ENCODE data around the gene IDUA.
"Not testable (repeated sequence)": the region's sequence is repeated elsewhere in the genome, so short reads cannot be mapped to it uniquely, and the experiment has no call there.

Gene IDUA

DNA sequence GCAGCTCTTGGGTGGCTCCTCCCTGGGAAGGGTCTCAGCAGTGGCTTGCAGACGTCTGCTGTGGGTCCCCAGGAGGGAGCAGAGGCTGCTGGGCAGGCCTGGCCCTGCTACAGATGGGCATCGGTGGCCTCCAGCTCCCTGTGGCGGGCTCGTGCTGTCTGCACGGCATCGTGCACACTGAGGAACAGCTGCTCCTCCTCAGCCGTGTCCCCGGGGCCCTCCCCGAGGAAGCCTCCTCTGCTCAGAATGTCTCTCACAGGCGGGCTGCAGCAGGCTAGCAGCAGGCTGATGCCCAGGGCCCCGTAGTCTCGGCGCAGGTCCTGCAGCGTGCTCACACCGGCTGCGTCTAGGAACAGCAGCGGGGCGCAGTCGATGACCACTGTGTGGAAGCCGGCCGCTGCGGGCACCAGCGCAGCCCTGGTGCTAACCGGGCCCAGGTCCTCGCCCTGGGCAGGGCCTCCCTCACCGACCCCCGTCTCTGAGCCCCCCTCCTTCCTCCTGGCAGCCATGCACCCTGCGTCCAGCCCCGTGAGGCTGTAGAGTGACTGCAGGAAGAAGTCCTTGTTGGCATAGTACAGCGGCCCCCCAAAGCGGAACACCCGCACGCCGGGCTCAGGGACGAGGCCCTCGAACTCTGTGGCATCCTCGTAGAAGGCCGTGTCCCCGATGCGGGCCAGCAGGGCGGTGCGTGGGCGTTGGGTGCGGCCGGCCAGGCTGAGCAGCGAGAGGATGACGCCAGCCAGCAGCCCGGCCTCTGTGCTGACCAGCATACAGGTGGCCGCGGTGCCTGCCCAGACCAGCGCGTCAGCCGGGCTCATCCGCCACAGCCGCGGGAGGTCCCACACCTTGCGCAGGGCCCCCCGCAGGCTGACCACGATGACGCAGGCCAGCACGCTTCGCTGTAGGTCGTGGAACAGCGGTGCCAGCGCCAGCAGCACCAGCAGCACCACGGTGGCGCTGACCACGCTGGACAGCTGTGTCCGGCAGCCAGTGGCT, 2.2 kb downstream of the IDUA start:
- no peak for DNase-seq

DNA sequence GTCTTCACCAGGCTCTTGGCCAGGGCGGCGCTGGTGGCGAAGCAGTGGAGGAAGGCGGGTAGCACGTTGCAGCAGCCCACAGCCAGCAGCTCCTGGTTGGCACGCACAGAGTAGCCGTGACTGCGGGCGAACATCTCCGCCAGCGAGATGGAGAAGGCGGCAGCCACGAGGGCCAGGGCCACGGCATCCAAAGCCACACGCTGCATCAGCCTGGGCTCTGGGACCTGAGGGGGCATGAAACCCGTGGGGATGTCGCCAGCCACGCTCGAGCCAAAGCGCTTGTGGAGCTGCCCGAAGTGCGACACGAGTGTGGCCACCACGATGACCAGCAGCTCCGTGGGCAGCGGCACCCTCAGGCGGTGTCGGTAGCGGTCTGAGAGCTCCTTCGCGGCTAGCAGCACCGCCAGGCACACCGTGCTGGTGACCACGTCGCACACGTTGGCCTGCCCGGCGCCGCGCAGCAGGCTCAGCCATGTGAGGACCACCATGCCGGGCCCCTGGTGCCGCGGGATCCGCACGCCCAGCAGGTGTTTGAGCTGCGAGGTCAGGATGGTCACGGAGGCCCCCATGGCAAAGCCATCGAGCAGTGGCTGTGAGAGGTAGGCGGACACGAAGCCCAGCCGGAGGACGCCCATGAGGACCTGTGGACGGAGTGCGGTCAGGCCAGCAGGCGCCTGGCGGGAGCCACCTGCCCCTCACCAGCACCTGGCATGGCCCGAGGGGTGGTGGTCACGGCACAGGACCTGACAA, 3.1 kb downstream of the IDUA start:
- DNase-seq, result no peak

DNA sequence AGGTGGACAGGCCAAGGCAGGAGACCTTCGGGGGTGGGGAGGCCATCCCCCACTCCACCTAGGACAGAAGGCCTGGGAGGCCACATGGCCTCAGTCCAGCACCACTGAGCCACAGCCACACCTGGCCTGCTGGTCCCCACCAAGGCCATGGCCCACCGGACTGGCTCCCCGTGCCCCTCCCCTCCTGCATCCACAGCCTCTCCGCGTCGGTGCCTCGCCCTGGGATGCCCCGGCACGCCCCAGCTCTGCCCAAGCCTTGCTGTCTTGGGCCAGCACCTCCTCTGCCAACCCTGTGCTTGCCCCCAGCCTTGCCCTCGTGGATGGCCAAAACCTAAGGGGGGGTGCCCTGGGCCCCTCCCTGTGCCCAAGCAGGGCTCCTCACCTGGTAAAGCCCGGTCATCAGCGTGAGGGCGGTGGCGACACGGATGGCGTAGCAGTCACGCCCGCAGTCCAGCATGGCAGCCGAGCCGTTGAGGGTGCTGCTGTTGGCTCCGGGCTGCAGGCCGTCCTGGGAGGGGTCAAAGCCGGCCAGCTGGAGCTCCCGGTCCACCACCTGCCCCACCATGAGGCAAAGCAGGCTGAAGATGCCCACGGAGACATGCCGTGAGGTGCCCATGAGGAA, 4.0 kb downstream of the IDUA start:
- DNase-seq, result no peak

DNA sequence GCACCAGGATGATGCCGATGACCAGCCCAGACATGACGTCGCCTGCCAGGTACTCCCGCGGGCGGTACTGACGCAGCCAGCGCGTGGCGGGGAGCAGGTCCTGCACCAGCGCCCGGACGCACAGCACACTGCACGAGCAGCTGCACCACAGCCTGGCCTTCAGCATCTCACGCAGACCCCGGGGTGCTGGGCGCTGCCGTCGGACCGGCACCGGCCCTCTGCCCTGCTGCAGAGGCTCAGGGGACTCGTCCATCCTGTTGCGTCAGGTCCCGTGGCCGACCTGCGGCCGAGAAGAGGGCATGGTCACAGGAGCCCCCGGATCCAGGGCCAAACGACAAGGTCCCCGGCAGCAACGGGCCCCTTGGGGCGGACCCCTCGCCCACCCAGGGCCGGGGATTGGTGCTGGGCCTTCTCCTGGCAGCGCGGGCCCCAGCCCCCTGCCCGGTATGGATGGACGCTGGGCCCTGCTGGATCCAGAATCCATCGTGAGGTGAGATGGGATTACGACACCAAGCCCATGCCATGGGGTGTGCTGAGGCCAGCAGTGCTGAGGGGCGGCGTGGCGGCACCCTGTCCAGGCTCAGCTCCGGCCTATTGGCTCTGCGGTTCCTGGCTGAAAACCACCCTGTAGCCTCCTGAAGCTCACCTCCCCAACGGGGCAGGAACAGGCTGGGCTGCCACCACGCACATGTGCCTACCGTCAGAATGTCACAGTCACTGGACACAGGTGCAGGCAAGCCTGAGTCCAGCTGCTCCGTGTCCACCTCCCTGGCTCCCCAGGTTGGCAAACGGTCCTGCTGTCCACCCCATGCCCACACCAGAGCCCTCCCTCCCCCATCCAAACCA, 4.8 kb downstream of the IDUA start:
- no peak for DNase-seq

DNA sequence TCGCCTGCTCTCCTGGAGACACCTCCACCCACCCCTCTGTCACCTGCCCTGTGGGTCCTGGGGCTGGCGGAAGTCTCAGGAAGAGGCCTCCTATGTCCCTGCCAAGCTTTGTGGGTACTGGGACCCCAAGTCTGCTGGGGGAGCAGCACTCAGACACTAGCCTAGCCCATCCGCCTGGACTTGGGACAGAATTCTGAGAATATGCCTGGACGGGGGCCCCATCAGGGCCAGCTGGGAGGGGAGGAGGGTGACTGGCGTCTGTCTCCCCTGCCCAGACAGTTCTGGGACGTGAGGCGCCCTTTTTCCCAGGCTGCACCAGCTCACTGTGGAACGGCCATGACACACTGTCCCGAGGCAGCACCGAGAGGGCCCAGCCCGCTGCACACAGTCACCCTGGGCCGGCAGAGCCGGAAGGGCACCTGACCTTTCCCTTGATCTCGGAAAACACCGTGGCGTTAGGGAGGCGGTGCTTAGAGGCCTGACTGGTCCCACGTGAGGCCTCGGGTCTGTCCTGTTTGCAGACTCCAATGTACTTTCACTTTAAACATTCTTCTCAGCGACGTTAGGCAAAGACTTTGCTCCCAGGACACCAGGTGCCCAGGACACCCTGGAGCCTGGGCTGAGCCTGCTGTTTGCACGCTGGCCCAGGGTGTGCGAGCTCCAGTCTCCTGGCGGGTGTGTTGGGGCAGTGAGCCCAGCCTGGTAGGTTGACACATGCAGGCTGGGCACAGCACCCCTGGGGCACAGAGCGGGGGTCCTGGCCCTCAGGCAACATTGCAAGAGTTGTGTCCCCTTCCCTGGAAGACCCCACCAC, 5.7 kb downstream of the IDUA start:
- no peak for DNase-seq

DNA sequence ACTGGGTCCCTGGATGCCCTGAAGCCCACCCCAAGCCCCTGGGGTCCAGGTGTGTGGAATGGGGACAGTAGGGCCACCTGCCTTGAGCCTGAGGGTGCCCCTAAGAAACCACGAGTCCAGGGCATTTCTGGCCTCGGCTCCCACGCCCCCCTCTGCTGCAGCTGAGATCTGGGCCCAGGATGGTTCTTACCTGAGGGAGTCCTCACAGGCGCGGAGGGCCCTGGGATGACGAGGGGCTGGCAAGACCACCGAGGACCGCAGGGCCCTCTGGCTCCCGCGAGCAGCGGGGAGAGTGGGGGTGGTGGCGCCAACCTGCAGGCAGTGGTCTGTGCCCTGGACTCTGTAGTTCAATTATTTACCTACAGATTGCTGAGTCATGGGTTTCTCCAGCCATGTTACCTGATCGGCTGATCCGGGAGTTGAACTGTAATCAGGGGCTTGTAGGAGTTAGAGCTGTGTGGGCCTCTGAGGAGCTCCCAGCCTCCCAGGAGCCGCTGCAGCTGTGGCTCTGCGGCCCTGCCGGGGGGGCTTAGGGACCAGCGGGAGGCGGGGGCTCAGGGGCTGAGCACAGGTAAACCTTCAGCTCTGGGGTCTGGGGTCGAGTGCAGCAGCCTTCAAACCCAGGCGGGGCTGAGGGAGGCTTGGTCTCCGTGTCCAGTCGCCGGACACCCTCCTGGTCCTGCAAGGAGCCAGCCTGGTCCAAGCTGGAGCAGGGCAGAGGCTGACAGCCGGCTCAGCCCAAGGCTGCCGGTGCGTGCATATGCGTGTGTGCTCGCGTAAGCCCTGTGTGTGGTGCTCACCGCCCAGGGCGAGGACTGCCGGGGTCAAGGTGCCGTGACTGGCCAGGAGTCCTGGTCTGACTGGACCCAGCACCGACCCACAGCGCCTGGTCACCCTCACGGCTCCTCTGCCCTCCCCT, 6.5 kb downstream of the IDUA start, which contains the start of gene SLC26A1:
TSS of gene SLC26A1 (minus strand) at position 294 of the 919 bp plus-strand sequence. CDS start 1,701 bp downstream, outside the sequence.
- no peak for DNase-seq

DNA sequence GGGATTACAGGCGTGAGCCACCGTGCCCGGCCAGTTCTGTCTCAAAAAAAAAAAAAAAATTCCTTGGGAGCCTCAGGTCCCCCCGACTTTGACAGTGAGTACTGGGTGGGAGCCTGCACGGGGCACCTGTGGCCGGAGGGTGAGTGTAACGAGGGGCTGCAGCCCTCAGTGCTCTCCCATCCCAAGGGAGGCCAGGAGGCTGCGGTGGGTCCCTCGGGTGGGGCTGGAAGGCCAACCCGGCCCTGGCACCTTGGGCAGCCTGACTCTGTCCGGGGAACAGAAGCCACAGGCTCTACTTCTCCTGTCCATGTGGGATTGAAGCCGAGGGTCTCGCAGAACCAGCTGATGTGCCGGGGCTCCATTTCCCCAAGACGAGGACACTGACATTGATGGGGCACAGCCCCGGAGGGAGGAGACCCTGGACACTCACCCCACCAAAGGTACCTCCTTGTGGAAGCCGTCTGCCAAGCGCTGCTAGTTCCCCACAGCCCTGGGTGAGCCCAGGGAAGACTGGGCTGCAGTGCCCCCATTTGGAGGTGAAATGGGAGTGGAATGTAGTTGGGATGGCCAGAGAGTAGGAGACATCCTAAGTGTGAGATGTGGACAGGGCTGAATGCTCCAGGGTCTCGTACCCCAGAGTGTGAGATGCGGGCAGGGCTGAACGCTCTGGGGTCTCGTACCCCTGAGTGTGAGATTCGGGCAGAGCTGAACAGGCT, 8.6 kb downstream of the IDUA start:
- DNase-seq, result no peak

DNA sequence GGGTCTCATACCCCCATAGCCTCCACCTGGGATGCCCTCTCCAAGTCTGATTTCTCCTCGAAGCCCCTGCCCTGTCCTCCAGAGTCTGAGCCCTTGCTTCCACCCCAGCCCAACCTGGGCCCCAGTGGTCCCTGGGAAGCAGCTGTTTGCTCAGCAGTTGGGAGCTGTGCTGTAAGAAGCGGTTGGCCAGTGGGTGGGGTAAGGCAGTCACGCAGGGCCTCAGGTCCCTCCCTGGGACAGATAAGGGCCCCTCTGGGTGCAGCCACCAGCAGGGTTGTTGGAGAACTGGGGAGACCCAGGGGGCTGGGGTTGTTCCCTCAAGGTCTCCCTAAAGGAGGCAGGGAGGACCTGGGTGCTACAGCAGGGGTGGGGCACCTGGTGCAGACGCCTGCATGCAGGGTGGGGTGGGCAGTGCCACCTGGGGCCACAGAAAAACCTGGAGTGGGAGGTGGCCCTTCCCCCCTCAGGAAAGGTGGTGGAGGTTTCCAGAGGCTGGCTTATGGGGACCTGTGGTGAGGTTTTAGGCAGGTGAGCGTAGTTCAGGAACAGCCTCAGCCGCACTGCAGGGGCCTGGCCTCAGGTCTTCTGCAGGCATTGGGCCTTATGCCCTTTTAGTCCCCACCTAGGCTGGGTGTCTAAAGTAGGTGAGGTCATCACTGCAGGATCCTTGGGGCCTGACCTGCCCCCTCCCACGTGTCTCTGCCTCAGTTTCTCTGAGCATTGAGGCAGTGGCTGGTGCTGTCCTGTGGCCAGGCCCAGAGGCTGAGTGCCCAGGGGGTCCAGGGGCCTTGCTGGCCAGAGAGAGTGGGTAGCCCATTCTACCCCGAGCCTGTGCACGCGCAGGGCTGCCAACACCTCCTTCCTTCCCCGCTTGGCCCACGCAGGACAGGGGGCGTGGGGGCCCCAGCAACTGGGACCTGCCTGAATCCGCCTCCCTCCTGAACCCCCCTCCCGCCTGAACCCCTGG, 9.5 kb downstream of the IDUA start:
- DNase-seq, result no peak

DNA sequence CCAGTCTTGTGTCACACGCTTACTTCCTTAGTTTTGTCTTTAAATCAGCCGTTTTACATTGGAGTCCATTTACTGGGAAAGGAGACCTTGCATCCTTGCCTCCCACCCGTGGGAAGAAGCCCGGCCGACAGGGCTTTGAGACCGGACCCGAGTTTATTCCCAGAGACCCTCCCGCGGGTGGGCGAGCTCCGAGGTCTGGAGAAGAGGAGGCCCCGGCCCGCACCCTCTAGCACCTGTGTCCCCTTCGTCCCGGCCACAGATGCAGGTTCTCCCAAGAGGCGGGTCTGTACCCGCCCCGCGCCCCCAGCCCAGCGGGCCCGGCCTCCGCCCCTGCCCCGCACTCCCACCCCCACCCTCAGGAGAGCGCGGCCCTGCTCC, 10.1 kb downstream of the IDUA start:
- no peak for DNase-seq

DNA sequence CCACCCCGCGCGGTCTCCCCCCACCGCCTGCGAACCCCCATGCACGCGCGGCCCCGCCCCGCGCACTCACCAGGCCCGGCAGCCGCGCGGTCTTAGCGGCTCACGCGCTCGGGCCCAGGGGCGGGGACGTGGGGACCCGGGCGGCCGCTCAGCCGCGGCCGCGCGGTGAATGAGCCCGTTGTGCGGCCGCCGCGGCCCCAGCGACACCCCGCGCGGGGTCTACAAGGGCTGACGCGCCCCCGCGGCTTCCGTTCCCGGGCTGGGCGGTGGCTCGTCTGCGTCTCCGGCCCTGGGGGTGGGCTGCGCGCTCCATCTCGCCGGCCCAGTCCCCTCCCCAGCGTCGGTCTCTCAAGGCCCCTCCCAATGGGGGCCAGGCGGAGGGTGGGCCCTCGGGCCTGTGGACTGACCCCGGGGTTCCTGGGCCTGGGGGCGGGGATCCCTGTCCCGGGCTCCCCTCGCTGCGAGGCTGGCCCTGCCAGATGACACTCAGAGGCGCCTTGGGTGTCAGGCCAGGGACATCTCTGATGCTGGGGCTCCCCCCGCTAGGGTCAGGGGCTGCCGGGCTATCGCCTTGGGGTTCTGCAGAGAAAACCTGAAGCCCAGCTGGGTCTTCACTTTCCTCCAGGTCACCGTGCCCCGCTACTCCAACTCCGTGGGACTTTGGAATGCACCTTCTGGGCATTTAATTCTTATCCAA, 10.7 kb downstream of the IDUA start:
- no peak for DNase-seq

DNA sequence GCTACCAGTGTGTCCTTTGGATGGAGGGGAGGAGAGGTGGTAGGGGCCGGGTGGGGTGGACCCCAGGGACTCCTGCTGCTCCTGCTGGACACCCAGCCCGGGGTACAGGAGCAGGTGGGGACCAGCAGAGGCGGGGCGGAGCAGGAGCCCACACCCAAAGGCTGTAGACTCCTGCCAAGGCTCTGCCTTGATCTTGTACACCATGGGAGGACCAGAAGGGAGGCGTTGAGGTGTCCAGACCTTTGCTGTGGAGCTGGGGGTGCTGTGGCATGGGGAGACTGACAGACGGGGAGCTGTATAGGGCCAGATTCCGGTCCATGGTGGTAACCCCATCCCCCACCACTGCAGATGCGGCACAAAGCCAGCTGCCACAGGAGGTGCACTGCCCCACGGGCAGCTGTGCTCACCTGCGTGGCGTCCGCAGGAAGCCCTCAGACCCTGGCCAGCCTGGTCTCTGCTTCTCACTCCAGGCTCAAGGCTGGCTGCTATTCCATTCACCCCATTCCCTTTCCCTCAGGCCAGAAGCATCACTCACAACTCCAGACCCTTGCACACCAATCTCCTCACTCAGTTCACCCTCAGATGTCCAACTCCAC, 11.3 kb downstream of the IDUA start:
- no peak for DNase-seq

DNA sequence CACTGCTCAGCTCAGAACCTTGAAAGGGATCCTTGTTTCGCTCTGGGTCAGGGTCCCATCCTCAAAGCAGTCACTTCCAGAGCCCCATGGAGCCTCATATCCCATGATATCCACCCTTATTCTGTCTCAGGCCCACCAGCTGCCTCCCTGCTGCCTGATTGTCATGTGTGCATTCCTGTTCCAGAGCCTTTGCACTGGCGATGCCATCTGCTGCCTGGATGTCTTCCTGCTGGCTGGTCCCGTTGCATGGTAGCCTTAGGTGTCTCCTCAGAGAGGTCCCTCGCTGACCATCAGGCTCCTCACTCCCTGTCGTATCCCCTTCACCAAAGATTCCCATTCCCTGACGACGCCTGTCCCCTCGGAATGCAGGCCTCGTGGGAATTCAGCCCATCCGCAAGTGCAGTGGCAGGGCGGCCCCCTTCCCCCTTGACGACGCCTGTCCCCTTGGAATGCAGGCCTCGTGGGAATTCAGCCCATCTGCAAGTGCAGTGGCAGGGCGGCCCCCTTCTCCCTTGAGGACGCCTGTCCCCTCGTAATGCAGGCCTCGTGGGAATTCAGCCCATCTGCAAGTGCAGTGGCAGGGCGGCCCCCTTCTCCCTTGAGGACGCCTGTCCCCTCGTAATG, 12.5 kb downstream of the IDUA start:
- DNase-seq, result not testable (repeated sequence)

DNA sequence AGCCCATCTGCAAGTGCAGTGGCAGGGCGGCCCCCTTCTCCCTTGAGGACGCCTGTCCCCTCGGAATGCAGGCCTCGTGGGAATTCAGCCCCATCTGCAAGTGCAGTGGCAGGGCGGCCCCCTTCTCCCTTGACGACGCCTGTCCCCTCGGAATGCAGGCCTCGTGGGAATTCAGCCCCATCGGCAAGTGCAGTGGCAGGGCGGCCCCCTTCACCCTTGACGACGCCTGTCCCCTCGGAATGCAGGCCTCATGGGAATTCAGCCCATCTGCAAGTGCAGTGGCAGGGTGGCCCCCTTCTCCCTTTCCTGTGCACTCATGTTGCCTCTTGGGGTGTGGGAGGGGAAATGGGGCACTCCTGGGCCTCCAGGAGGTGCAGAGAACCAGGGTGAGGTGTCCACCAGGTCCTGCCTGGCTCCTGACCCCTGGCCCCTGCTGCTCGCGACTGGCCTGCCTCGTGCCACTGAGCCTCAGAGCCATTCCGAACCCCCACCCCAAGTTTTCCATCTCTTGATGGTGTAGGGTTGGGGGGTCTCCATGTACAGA, 13.1 kb downstream of the IDUA start:
- DNase-seq, result no peak

DNA sequence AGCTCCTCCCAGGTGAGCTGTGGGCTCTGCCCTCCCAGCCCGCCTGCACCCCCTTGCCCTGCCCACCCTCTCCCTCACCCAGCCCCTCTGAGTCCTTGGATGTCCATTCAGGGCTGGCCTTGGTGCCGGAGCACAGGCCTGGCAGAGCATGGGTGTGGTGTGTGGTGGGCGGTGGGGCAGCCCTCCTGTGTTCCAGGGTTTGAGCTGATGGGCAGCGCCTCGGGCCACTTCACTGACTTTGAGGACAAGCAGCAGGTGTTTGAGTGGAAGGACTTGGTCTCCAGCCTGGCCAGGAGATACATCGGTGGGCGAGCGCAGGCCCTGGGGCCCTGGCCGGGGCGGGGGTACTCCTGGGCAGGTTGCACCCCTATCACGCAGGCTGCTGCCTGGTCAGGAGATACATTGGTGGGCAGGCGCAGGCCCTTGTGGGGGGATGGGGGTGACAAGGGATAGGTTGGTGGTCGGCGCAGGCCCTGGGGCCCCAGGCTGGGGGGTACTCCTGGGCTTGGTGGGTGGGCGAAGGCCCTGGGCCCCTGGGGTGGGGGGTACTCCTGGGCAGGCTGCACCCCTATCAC, 13.9 kb downstream of the IDUA start:
- no peak for DNase-seq

DNA sequence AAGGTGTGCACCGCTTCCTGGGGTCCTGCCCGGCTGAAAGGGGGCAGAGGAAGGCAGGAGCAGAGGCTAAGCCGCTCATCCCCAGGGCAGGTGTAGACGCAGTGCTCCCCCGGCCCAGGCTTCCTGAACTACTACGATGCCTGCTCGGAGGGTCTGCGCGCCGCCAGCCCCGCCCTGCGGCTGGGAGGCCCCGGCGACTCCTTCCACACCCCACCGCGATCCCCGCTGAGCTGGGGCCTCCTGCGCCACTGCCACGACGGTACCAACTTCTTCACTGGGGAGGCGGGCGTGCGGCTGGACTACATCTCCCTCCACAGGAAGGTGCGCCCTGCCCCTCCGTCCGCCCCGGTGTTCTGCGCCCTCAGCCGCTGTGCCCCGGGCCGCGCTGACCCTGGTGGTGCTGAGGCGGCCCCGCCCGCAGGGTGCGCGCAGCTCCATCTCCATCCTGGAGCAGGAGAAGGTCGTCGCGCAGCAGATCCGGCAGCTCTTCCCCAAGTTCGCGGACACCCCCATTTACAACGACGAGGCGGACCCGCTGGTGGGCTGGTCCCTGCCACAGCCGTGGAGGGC, 14.8 kb downstream of the IDUA start:
- no peak for DNase-seq

DNA sequence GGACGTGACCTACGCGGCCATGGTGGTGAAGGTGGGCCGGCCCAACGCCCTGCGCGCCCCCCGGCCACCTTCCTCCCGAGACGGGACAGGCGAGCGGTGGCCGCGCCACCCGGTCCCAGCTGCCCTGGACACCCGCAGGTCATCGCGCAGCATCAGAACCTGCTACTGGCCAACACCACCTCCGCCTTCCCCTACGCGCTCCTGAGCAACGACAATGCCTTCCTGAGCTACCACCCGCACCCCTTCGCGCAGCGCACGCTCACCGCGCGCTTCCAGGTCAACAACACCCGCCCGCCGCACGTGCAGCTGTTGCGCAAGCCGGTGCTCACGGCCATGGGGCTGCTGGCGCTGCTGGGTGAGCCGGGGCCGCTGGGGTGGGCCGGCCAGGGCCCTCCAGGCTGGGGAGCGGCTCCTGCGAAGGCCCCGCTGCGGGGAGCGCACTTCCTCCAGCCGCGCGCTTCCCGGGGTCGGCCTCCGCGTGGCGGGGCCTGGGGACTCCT, 15.3 kb downstream of the IDUA start:
- DNase-seq, result no peak

All from effector CD4-positive, alpha-beta T cell (primary cell).